Measurements from ENCODE around the gene CCER1.
A peak's percentile ranks its signal among the peaks of the same experiment; 100 is the strongest.

The CCER1 gene

GRCh38 chr12:90964616-90965015, 9.6 kb upstream of the CCER1 start:
- DNase-seq, result no peak

- DNase-seq, result no peak
Observed at GRCh38 chr12:90963946-90964345, 9.0 kb upstream of the CCER1 start.

DNA sequence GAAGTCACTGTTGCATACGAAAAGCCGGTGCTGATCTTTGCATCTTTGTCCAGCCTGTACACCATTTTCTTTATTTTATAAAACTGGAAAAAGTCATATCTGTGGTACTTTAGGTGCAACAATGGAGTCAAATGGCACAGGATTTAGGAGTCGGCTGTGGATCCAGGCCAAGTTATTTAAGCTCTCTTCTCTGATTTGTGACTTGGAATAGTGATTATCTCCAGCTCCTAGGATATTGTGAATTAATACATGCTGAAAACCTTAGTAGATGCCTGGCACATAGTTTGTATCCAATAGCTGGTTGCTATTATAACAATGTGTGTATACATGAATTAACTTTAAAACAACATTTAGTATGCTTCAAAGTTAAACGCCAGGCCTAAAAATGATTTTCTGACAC, 6.2 kb upstream of the CCER1 start:
- no peak for DNase-seq

DNA sequence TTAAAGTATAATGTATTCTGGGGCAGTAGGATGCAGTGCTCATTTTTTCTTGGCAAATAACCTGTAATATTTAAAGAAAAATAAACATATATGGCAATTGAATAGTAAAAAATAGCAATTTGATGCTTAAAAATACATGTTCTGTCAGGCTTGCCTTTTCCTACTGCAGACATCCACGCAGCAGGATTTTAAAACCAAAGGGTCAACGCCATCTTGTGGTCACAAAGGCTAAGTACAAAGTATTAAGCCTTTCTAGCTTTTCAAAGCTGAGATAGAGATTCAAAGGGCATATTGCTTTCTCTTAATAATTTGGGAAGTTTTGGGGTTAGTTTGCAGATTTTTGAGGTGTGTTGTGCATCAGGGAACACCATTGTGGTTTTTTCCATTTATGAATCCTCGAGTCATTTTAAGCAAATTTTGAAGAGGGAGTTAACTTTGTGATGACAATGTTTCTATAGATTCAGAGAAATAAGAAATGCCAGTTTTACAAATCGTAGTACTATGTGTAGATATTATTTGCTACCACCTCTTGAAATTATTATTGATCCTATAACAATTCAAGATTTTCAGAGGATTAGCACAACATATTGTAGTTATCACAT, 4.7 kb upstream of the CCER1 start:
- peak; percentile 37 for DNase-seq

DNA sequence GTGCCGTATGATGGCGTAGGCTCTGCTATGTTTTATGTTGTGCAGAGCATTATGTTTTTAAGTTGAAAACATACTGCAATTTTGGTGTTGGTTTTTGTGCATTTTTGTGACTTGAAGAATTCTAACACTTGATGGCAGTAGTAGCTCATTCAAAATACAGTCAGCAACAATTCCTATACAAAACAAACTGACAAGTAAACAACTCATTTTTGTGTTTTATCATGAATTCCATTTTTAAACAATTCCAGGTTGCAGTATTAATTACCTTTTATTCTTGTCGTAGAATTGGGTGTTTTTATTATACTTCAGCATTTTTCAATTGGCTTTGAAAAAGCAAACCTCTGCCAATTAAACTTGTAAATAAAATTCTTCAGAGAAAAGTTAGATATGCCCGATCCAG, 4.1 kb upstream of the CCER1 start:
- DNase-seq, result no peak

GRCh38 chr12:90958347-90958746, 3.4 kb upstream of the CCER1 start:
- no peak for DNase-seq

DNA sequence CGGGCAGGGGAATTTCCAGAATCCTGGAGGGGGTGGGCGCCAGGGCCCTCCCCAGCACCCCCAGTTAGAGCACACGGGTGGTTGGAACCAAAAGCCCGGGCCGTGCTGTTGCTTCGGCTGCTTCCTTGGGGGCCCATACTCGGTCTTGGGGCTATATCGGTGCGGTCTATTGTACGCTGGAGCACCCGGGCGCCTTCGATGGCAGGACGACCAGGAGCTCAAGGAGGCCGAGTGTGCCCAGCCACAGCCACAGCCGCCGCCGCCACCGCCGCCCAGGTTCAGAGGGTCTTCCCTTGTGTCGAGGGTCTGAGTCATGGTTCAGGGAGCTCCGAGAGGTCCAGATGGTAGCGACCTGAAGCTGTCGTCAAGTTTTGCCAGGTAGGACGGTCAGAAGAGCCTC, 548 bp downstream of the CCER1 start:
- DNase-seq, result no peak

DNA sequence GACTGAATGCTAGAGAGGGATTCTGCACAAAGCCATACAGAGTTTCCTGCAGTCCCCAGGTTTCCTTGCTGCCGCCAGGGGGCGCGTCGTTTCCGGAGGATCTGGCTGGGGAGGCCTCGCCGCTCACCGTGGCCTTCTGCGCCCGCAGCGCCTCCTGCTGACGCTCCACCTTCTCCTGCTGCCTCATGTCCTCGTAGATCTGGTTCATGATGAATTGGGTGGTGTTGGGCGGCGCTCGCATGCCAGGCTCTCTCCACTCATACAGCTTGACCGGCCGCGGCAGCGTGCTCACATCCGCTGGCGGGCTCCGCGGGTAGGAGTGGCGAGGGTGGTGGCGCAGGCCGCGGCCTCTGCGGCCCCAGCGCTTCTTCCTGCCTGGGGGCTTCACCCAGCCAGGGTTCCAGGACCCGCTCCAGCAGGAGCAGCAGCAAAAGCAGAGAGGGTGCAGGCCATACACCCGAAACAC, 987 bp downstream of the CCER1 start:
- no peak for DNase-seq

GRCh38 chr12:90951432-90952105, 3.4 kb downstream of the CCER1 start:
- DNase-seq, result no peak

DNA sequence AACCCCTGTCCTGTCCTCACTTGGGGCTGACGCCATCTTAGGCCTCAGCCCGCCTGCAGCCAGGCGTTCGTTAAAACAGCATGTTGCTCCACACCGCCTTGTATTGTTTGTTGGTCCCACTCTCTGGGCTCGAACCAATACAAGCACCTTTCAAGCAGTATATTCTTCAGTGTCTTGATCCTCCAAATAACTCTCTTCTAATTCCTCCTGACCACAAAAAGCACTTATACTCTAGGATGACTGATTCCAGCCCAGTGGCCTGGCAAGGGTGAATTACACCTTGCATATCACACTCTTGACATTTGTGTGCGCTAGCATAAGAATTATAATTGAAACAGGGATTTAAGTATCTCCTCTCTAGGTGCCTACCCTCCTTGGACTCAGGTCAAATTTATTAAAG, 7.1 kb downstream of the CCER1 start:
- DNase-seq, result no peak

- peak; percentile 47 for DNase-seq
Observed at GRCh38 chr12:90945070-90945649, 9.8 kb downstream of the CCER1 start.

- DNase-seq, result no peak
Observed at GRCh38 chr12:90943255-90943654, 11.7 kb downstream of the CCER1 start.

- DNase-seq, result peak; percentile 56
Observed at GRCh38 chr12:90940872-90941499, 14.0 kb downstream of the CCER1 start.

GRCh38 chr12:90939382-90939781, 15.6 kb downstream of the CCER1 start:
- DNase-seq, result no peak

- no peak for DNase-seq
Observed at GRCh38 chr12:90938451-90938850, 16.5 kb downstream of the CCER1 start.

GRCh38 chr12:90937651-90938050, 17.3 kb downstream of the CCER1 start:
- DNase-seq, result no peak

DNA sequence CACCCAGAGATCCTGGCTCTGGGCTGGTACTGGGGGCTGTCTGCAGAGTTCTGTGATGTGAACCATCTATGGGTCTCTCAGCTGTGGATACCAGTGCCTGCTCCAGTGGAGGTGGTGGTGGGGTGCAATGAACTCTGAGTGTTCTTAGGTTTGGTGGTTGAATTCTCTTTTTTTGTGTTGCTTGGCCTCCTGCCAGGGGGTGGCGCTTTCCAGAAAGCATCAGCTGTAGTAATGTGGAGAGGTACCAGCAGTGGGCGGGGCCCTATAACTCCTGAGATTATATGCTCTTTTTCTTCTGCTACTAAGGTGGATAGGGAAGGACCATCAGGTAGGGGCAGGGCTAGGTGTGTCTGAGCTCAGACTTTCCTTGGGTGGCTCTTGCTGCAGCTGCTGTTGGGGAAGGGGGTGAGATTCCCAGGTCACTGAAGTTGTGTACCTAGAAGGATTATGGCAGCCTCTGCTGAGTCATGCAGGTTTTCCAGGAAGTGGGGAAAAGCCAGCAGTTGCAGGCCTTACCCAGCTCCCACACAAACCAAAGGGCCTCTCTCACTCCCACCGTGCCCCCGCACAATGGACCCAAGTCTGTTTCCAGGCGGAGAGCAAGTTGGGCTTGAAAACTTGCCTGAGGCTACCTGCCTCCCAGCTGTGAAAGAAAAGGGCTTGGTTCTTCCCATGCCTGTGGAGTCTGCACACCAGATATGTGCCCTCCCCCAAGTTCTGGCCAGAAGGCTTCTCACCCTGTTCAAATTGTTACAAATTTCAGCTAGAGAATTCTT, 18.6 kb downstream of the CCER1 start:
- no peak for DNase-seq

GRCh38 chr12:90925562-90925961, 29.4 kb downstream of the CCER1 start:
- DNase-seq, result no peak

- DNase-seq, result peak; percentile 4
Observed at GRCh38 chr12:90924406-90924805, 30.6 kb downstream of the CCER1 start.

GRCh38 chr12:90922145-90922627, 32.8 kb downstream of the CCER1 start:
- peak; percentile 29 for DNase-seq

DNA sequence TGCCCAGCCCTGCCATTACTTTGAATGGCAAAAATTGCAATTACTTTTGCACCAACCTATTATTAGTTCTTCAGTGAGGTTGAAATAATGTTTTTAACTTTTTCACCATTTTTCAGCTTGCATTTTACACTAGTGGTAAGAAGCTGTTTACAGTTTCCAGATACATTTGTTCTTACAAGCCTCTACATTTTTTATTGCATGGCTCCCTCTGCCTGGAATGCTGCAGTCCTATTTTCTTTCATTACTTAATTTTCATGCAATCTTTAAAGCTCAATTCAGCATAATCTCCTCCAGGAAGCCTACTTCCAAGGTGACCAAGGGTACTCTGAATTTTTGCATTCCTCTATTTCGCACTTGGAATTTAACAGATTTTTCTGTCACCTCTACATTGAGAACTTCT, 33.4 kb downstream of the CCER1 start:
- no peak for DNase-seq

GRCh38 chr12:90920222-90920621, 34.8 kb downstream of the CCER1 start:
- no peak for DNase-seq

- no peak for DNase-seq
Observed at GRCh38 chr12:90917431-90917830, 37.5 kb downstream of the CCER1 start.
